BE2C (cell line): ENCODE data around the gene RBM47.
"Not testable (repeated sequence)": the region's sequence is repeated elsewhere in the genome, so short reads cannot be mapped to it uniquely, and the experiment has no call there.

Source experiments
- DNase-seq: peaks from one replicate; pipeline ENCODE4 v3.0.0-alpha.2; 2020
- H3K27me3 ChIP-seq: fragments of 250-450 bp; sonication (Bioruptor Pico); 2 replicates; pipeline ENCODE4 v1.5.1; 2020; ENCODE audit warnings: mild to moderate bottlenecking
- H3K36me3 ChIP-seq: fragments of 250-450 bp; sonication (Bioruptor Pico); 2 replicates; pipeline ENCODE4 v1.5.1; 2020; ENCODE audit warnings: mild to moderate bottlenecking
- H3K4me1 ChIP-seq: fragments of 250-450 bp; sonication (Bioruptor Pico); 2 replicates; pipeline ENCODE4 v1.5.1; 2020
- H3K4me3 ChIP-seq: 2 replicates; pipeline ENCODE4 v1.5.1; 2011; ENCODE audit warnings: low read depth, low read length
- H3K9me3 ChIP-seq: fragments of 250-450 bp; sonication (Bioruptor Pico); 2 replicates; pipeline ENCODE4 v1.5.1; 2020
- CTCF ChIP-seq: IDR thresholded peaks from 2 replicates; pipeline ENCODE4 v1.5.1; 2012; ENCODE audit warnings: mild to moderate bottlenecking, low read depth, low read length

The RBM47 gene

GRCh38 chr4:40550948-40551462 is 78.7 kb downstream of the RBM47 start:
- DNase-seq: no peak

DNA sequence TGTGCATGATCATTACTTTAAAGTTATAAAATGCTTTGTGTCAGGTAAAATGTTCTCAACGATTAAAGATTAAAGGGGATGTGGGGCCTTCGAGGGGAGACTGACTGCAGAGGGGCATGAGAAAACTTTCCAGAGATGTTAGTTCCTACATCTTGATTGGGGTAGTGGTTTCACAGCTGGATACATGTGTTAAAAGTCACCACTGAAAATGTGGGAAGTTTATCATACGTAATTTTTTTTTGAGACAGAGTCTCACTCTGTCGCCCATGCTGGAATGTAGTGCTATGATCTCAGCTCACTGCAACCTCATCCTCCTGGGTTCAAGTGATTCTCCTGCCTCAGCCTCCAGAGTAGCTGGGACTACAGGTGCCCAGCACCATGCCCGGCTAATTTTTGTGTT is 79.5 kb downstream of the RBM47 start:
- no peaks in the 10 kb centered on the region for H3K27me3 ChIP-seq
- DNase-seq: no peak
- H3K4me3 ChIP-seq: no peak overlapping the region
- H3K9me3 ChIP-seq: no peaks in the 10 kb centered on the region
- no peaks in the 10 kb centered on the region for H3K4me1 ChIP-seq
- no peak for TF ChIP-seq CTCF
- H3K36me3 ChIP-seq: no peaks in the 10 kb centered on the region

More at GRCh38 chr4:40550948-40551462, 78.7 kb downstream of the RBM47 start:
- H3K27me3 ChIP-seq: no peaks in the 10 kb centered on the region
- TF ChIP-seq CTCF: peak; percentile 32
- no peaks in the 10 kb centered on the region for H3K4me1 ChIP-seq
- no peaks in the 10 kb centered on the region for H3K36me3 ChIP-seq
- H3K4me3 ChIP-seq: no peak overlapping the region
- H3K9me3 ChIP-seq: no peaks in the 10 kb centered on the region

DNA sequence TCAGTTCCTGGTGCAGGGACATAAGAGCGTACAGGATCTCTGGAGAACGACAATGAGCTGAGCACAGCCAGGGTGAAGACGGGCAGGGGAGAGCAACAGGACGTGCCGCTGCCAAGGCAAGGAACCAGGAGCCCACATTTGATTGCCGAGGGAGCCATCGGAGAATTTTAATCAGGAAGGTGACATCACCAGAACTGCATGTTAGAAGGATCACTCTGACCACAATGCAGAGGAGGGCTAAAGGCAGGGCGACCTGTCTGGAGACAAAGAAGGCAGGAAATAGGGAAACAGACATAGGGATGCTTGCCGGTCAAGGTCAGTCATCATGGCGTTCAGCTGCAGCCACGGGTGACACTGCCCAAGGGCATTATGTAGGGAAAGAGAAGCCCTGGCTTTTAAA is 81.4 kb downstream of the RBM47 start:
- no peaks in the 10 kb centered on the region for H3K27me3 ChIP-seq
- no peak for TF ChIP-seq CTCF
- DNase-seq: no peak
- H3K4me3 ChIP-seq: no peak overlapping the region
- H3K4me1 ChIP-seq: no peaks in the 10 kb centered on the region
- no peaks in the 10 kb centered on the region for H3K9me3 ChIP-seq
- H3K36me3 ChIP-seq: no peaks in the 10 kb centered on the region

DNA sequence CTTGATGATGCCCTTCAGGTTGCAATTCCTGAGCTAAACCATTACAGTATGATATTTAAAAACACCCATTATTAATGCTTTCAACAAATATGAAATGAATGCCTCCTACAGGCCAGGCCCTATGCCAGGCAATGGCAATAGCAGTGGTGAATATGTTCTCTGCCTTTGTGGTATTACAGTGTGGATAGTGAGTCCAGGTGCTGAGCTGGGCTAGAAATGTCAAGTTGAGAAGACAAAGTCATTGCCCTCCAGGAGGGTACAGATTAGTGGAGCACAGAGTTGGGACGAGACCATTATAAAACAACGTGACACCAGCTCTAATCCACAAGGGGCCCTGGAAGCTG is 81.9 kb downstream of the RBM47 start:
- Histone ChIP-seq H3K4me1 (no peaks in the 10 kb centered on the region), H3K9me3 (no peaks in the 10 kb centered on the region), H3K27me3 (no peaks in the 10 kb centered on the region), H3K4me3 (no peak overlapping the region), H3K36me3 (no peaks in the 10 kb centered on the region)
- no peak for TF ChIP-seq CTCF
- no peak for DNase-seq

DNA sequence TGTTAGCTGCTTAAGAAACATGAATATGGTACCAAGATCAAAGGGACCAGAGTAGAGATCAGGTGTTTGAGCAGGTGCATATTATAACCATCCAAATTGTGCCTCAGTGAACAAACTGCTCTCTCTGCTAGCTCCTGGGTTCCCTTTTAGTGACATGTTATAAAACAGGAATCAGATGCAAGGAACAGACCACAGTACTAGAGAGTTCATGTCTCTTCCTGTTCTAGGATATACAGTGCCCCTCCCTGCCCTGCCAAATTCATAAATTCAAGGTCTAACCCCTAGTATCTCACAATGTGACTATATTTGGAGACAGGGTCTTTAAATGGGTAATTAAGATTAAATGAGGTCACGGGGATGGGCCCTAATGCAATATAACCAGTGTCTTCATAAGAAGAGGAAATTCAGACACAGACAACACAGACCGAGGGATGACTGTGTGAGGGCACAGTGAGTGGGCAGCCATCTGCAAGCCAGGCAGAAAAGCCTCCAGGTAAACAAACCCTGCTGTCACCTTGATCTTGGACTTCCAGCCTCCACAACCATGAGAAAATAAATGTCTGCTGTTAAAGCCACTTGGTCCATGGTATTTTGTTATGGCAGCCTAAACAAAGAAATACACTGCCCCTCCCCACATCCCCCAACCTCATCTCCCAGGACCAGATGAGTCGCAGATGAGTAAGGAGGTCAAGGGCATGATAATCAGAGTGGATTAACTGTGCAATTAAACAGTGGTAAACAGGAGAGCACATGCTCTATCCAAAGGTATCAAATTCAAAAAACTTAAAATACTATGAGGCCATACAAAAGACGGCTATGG is 82.5 kb downstream of the RBM47 start:
- no peak for DNase-seq
- Histone ChIP-seq H3K4me1 (no peaks in the 10 kb centered on the region), H3K4me3 (no peak overlapping the region), H3K27me3 (no peaks in the 10 kb centered on the region), H3K36me3 (no peaks in the 10 kb centered on the region), H3K9me3 (no peaks in the 10 kb centered on the region)
- TF ChIP-seq CTCF: no peak

GRCh38 chr4:40546506-40546905 is 83.2 kb downstream of the RBM47 start:
- Histone ChIP-seq H3K9me3 (no peaks in the 10 kb centered on the region), H3K4me1 (no peaks in the 10 kb centered on the region), H3K27me3 (no peaks in the 10 kb centered on the region), H3K4me3 (no peak overlapping the region), H3K36me3 (no peaks in the 10 kb centered on the region)
- no peak for TF ChIP-seq CTCF
- no peak for DNase-seq

GRCh38 chr4:40545487-40545886 is 84.2 kb downstream of the RBM47 start:
- H3K4me3 ChIP-seq, H3K27me3 ChIP-seq, DNase-seq, H3K9me3 ChIP-seq, H3K4me1 ChIP-seq, H3K36me3 ChIP-seq: not testable (repeated sequence)
